Fibroblast of lung (primary cell): ENCODE measurements around the gene LSS.

Experiments used
- CTCF ChIP-seq, 2 donors: IDR thresholded peaks in 1 of 2; conservative IDR thresholded peaks in 1 of 2; 1 replicate in 1 of 2; 2 replicates in 1 of 2; pipeline ENCODE4 v1.5.1; 2011 to 2012; ENCODE audit warnings: low read length in 2 of 2, control low read depth in 1 of 2, inconsistent platforms in 1 of 2, low read depth in 1 of 2, mild to moderate bottlenecking in 1 of 2
- EZH2 ChIP-seq: IDR thresholded peaks from 2 replicates; pipeline ENCODE4 v1.5.1; 2012; ENCODE audit warnings: low read length, control low read depth, mild to moderate bottlenecking; ENCODE audit errors: missing control alignments

- TF ChIP-seq CTCF (conservative IDR thresholded peaks at IDR 0.05 in 1 of 2, IDR thresholded peaks at IDR 0.05 in 1 of 2; ENCODE audit: low read depth in 1 of 2, low read length in 2 of 2), result no peak
- no peak for TF ChIP-seq EZH2
These were observed 71.1 kb downstream of the LSS start for GRCh38 chr21:46157396-46157986.
